ENCODE results near the gene PPIE. TPM values are rescaled to one million over a fixed set of nuclear protein-coding genes. Genes with fewer than 3 reads are reported as not detected.

PPIE gene
- polyA plus RNA-seq, 1 of the 3 experiments (the other 2 are of a cell fraction), result 78.4 TPM

DNA sequence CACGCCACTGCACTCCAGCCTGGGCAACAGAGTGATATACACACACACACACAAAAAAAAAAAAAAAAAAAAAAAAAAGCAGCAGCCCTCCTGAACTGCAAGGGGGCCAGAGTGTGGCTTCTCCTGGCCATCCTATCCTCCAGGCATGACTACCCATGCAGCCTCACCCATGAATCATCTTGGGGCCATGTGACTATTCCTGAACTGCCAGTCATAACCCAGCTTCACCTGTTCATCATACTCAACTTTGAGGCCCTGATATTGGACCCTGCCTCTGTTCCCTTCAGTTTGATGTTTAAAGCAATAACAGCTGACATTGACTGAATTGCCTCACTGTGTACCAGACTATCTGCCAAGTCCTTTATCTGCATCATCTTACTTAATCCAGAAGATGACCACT is 44.7 kb upstream of the PPIE start:
- H3K4me1 ChIP-seq (ENCODE audit: control insufficient read depth in 1 of 2, insufficient read depth in 2 of 2, low read depth in 1 of 2, low read length in 1 of 2), result peaks cover 0 to 26% of the 10 kb centered on the region in 2 experiments; a peak in 2 of 4 replicates
- no peaks in the 10 kb centered on the region for H4K20me1 ChIP-seq (ENCODE audit: insufficient read depth)
- H3K9ac ChIP-seq, result no peak overlapping the region
- H3K4me2 ChIP-seq, result no peak overlapping the region
- TF ChIP-seq, protein P1, sequence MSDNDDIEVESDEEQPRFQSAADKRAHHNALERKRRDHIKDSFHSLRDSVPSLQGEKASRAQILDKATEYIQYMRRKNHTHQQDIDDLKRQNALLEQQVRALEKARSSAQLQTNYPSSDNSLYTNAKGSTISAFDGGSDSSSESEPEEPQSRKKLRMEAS (IDR thresholded peaks at IDR 0.05; ENCODE audit: low read depth), result no peak
- TF ChIP-seq EP300 (IDR thresholded peaks at IDR 0.05; ENCODE audit: borderline replicate concordance in 1 of 2, low read depth in 1 of 2, low read length in 1 of 2), result no peak
- TF ChIP-seq ELF1 (IDR thresholded peaks at IDR 0.05), result no peak
- TF ChIP-seq MXI1 (IDR thresholded peaks at IDR 0.05; ENCODE audit: low read depth, low read length), result no peak
- no peak for TF ChIP-seq JUND (IDR thresholded peaks at IDR 0.05)
- H3F3A ChIP-seq (replicated peaks; ENCODE audit: insufficient read depth), result no peaks in the 10 kb centered on the region
- H3K79me2 ChIP-seq (ENCODE audit: insufficient read depth), result no peaks in the 10 kb centered on the region
- no peak overlapping the region for H3K27ac ChIP-seq (ENCODE audit: low read depth in 2 of 2, low read length in 1 of 2)
- H3K4me3 ChIP-seq (ENCODE audit: low read depth in 2 of 2, low read length in 1 of 2), result no peak overlapping the region
- 88% methylated on average over 1 of the region's 1 CpG for WGBS (ENCODE audit: low lambda C conversion rate)
- H3K9me3 ChIP-seq, result no peaks in the 10 kb centered on the region
- no peak for DNase-seq
- ChIA-PET POLR2A (interaction anchor here (1.0 kb wide), 1 partner anchor 38 kb away, joined by 3 read pairs; no protein-coding TSS in a partner anchor), CTCF (interaction anchor here (0.7 to 8.0 kb wide), 8 partner anchors 8 to 119 kb away, joined by 3 to 61 read pairs (median 21); partner anchors contain the start of gene NT5C1A)
- H3K36me3 ChIP-seq (replicated peaks in 1 of 2; ENCODE audit: control insufficient read depth in 1 of 2, insufficient read depth in 2 of 2, low read length in 1 of 2), result no peaks in the 10 kb centered on the region
- no peak overlapping the region for H2AFZ ChIP-seq (ENCODE audit: low read depth)
- H3K9me2 ChIP-seq, result no peaks in the 10 kb centered on the region
- H3K27me3 ChIP-seq (ENCODE audit: insufficient read depth), result peaks cover 42% of the 10 kb centered on the region

DNA sequence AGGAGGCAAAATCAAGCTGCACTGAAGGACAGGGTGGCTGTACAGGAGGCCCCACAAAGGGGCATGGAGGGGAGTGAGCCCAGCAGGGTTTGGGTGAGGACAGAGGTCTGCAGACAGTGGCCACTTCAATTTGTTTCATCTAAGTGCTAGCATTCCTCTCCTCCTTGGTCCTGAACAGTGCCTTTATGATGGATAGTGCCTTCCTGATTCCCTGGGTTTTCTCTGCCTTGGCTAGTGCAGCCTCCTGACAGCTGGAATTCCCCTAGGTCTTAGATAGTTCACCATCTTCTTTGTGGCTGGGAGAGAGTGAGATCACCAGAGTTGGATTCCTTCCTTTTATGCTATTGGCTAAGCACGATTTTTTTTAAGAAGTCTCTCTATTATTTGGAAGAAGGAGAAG is 43.7 kb upstream of the PPIE start:
- Histone ChIP-seq H3K27me3 (ENCODE audit: insufficient read depth) (peaks cover 32% of the 10 kb centered on the region), H4K20me1 (ENCODE audit: insufficient read depth) (no peaks in the 10 kb centered on the region), H2AFZ (ENCODE audit: low read depth) (no peak overlapping the region), H3K36me3 (replicated peaks in 1 of 2; ENCODE audit: control insufficient read depth in 1 of 2, insufficient read depth in 2 of 2, low read length in 1 of 2) (no peaks in the 10 kb centered on the region), H3K79me2 (ENCODE audit: insufficient read depth) (no peaks in the 10 kb centered on the region), H3K4me1 (ENCODE audit: control insufficient read depth in 1 of 2, insufficient read depth in 2 of 2, low read depth in 1 of 2, low read length in 1 of 2) (peaks cover 0 to 16% of the 10 kb centered on the region in 2 experiments; a peak in 2 of 4 replicates), H3K4me3 (ENCODE audit: low read depth in 2 of 2, low read length in 1 of 2) (no peak overlapping the region), H3K9ac (no peak overlapping the region), H3K27ac (ENCODE audit: low read depth in 2 of 2, low read length in 1 of 2) (no peak overlapping the region), H3K4me2 (no peak overlapping the region), H3K9me2 (no peaks in the 10 kb centered on the region), H3K9me3 (no peaks in the 10 kb centered on the region), H3F3A (replicated peaks; ENCODE audit: insufficient read depth) (no peaks in the 10 kb centered on the region)
- POLR2A ChIA-PET, result interaction anchor here (1.0 kb wide), 1 partner anchor 39 kb away, joined by 3 read pairs; no protein-coding TSS in a partner anchor
- 61% methylated on average over 1 of the region's 1 CpG for WGBS (ENCODE audit: low lambda C conversion rate)
- no peak for DNase-seq
- CTCF ChIA-PET, result interaction anchor here (1.6 to 8.0 kb wide), 4 partner anchors 7 to 89 kb away, joined by 5 to 61 read pairs (median 23); partner anchors contain the start of gene NT5C1A
- peak; percentile 29; the same call in 1 of the 2 replicates for TF ChIP-seq TCF12 (IDR thresholded peaks at IDR 0.05)
- TF ChIP-seq ELF1 (IDR thresholded peaks at IDR 0.05), result no peak
- TF ChIP-seq, protein P2, sequence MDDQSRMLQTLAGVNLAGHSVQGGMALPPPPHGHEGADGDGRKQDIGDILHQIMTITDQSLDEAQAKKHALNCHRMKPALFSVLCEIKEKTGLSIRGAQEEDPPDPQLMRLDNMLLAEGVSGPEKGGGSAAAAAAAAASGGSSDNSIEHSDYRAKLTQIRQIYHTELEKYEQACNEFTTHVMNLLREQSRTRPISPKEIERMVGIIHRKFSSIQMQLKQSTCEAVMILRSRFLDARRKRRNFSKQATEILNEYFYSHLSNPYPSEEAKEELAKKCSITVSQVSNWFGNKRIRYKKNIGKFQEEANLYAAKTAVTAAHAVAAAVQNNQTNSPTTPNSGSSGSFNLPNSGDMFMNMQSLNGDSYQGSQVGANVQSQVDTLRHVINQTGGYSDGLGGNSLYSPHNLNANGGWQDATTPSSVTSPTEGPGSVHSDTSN (IDR thresholded peaks at IDR 0.05), result peak; percentile 37; the same call in 1 of the 2 replicates

DNA sequence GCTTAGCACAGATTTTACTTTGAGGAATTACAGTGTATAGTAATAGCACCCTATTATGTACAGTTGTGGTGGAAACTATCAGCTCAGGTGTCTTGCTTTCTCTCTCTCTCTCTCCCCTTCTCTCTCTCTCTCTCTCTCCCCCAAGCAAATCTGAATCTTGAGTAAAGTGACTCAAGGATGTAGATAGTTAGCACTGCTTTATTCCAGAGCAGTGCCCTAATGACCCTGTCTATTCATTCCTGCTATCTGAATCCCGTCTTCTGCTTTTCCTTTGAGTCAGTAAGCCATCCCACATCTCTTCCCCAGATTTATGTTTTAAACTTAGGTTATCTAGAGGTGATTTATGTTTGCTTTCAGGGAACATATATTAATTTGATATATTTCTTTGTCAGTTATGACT is 42.2 kb upstream of the PPIE start:
- no peak for DNase-seq
- Histone ChIP-seq H3K4me1 (ENCODE audit: control insufficient read depth in 1 of 2, insufficient read depth in 2 of 2, low read depth in 1 of 2, low read length in 1 of 2) (peaks cover 0 to 11% of the 10 kb centered on the region in 2 experiments; a peak in 2 of 4 replicates), H3K9me2 (no peaks in the 10 kb centered on the region), H3K36me3 (replicated peaks in 1 of 2; ENCODE audit: control insufficient read depth in 1 of 2, insufficient read depth in 2 of 2, low read length in 1 of 2) (no peaks in the 10 kb centered on the region), H3K79me2 (ENCODE audit: insufficient read depth) (no peaks in the 10 kb centered on the region), H3K9ac (no peak overlapping the region), H3F3A (replicated peaks; ENCODE audit: insufficient read depth) (no peaks in the 10 kb centered on the region), H3K27me3 (ENCODE audit: insufficient read depth) (peaks cover 32% of the 10 kb centered on the region), H3K4me2 (no peak overlapping the region), H2AFZ (ENCODE audit: low read depth) (no peak overlapping the region), H3K4me3 (ENCODE audit: low read depth in 2 of 2, low read length in 1 of 2) (no peak overlapping the region), H3K27ac (ENCODE audit: low read depth in 2 of 2, low read length in 1 of 2) (no peak overlapping the region), H4K20me1 (ENCODE audit: insufficient read depth) (no peaks in the 10 kb centered on the region), H3K9me3 (no peaks in the 10 kb centered on the region)
- 30% methylated on average over 1 of the region's 1 CpG for WGBS (ENCODE audit: low lambda C conversion rate)
- CTCF ChIA-PET, result interaction anchor here (1.7 kb wide), 1 partner anchor 92 kb away, joined by 3 read pairs; no protein-coding TSS in a partner anchor
- POLR2A ChIA-PET, result interaction anchor here (1.0 kb wide), 1 partner anchor 40 kb away, joined by 3 read pairs; no protein-coding TSS in a partner anchor
- TF ChIP-seq RXRA (IDR thresholded peaks at IDR 0.05; ENCODE audit: borderline replicate concordance, low read depth), result no peak
- TF ChIP-seq, protein P3, sequence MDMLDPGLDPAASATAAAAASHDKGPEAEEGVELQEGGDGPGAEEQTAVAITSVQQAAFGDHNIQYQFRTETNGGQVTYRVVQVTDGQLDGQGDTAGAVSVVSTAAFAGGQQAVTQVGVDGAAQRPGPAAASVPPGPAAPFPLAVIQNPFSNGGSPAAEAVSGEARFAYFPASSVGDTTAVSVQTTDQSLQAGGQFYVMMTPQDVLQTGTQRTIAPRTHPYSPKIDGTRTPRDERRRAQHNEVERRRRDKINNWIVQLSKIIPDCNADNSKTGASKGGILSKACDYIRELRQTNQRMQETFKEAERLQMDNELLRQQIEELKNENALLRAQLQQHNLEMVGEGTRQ (IDR thresholded peaks at IDR 0.05; ENCODE audit: borderline replicate concordance, low read depth, low read length), result no peak

Measured in SK-N-SH (cell line).